ENCODE data around the gene ASCL2.

DNA sequence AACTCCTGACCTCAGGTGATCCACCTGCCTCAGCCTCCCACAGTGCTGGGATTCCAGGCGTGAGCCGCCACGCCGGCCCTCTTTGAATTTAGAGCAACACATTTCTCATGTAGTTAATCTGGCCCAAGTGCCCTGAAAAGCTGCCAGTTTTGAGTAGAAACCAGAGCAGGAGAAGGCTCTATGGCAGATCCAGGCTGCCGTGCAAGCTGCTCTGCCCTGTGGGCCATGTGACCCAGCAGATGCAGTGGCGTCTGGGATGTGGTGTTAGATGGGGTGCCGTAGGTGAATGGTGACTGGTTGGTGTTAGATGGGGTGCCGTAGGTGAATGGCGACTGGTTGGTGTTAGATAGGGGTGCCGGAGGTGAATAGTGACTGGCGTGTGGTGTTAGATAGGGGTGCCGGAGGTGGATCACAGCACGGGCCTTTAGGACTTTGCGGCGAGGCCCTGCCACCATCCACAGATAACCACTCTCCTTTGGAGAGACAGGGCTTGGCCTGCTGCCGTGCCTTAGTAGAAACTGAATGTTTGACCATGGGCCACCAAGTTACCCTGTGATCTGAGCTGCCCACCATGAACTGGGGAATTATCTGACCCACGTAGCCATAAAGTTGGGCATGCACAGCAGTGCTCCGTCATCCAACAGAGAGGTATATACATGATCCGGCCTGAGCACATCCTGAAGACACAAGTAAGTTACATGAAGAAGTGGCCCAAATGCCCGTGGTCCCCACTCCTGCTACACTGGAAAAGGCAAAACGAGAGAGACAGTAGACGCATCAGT, 32.7 kb downstream of the ASCL2 start:
- TF ChIP-seq POLR2AphosphoS5 (IDR thresholded peaks at IDR 0.05) (no peak), POLR2A (IDR thresholded peaks at IDR 0.05) (no peak)
- TF ChIP-seq, protein P1, sequence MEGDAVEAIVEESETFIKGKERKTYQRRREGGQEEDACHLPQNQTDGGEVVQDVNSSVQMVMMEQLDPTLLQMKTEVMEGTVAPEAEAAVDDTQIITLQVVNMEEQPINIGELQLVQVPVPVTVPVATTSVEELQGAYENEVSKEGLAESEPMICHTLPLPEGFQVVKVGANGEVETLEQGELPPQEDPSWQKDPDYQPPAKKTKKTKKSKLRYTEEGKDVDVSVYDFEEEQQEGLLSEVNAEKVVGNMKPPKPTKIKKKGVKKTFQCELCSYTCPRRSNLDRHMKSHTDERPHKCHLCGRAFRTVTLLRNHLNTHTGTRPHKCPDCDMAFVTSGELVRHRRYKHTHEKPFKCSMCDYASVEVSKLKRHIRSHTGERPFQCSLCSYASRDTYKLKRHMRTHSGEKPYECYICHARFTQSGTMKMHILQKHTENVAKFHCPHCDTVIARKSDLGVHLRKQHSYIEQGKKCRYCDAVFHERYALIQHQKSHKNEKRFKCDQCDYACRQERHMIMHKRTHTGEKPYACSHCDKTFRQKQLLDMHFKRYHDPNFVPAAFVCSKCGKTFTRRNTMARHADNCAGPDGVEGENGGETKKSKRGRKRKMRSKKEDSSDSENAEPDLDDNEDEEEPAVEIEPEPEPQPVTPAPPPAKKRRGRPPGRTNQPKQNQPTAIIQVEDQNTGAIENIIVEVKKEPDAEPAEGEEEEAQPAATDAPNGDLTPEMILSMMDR (IDR thresholded peaks at IDR 0.05): no peak
